ENCODE results near the gene SERF2. TPM values are rescaled to one million over a fixed set of nuclear protein-coding genes. Genes with fewer than 3 reads are reported as not detected.

The SERF2 gene
- total and polyA plus RNA-seq, 2 of the 8 experiments (the other 6 are each of a cell fraction or from before 2014, with no cell fraction given) = 655 to 999 TPM

GRCh38 chr15:43845421-43845820 lies 53.3 kb downstream of the SERF2 start:
- no peaks in the 10 kb centered on the region for H3K79me2 ChIP-seq (ENCODE audit: control insufficient read depth in 1 of 2, insufficient read depth in 2 of 2, low read length in 2 of 2)
- no peak for DNase-seq (ENCODE audit: low read depth in 1 of 2, low spot score in 2 of 2)
- H3K4ac ChIP-seq (replicated peaks; ENCODE audit: insufficient read length, low read depth, low read length) = no peak overlapping the region
- H3K4me2 ChIP-seq (ENCODE audit: insufficient read depth in 1 of 2, low read depth in 2 of 2, low read length in 2 of 2) = no peak overlapping the region
- no peak overlapping the region for H3K23ac ChIP-seq (ENCODE audit: insufficient read length)
- H2AK5ac ChIP-seq (ENCODE audit: low read depth, low read length) = no peak overlapping the region
- H3K9ac ChIP-seq (replicated peaks in 1 of 4; ENCODE audit: extremely low read depth in 1 of 4, low read depth in 3 of 4, low read length in 3 of 4) = no peak overlapping the region
- H2BK12ac ChIP-seq (ENCODE audit: low read depth, low read length) = no peak overlapping the region
- no peak overlapping the region for H4K8ac ChIP-seq (ENCODE audit: extremely low read depth, insufficient read depth, low read length)
- no peak overlapping the region for H2BK20ac ChIP-seq (ENCODE audit: low read length)
- ChIA-PET POLR2A (ENCODE audit: partially characterized antibody) (no interaction called here), CTCF (ENCODE audit: partially characterized antibody) (no interaction called here)
- H3K36me3 ChIP-seq (ENCODE audit: control insufficient read depth in 2 of 4, insufficient read depth in 4 of 4, low read length in 3 of 4) = peaks cover 0 to 26% (median 4%) of the 10 kb centered on the region in 4 experiments; a peak in 4 of 8 replicates
- H2BK5ac ChIP-seq (ENCODE audit: low read depth, low read length) = no peak overlapping the region
- no peak overlapping the region for H3K14ac ChIP-seq (ENCODE audit: insufficient read length)
- H3K56ac ChIP-seq (replicated peaks; ENCODE audit: insufficient read length, low read depth, low read length) = no peak overlapping the region
- H4K5ac ChIP-seq (ENCODE audit: insufficient read length, low read depth, low read length) = no peak overlapping the region
- no peak overlapping the region for H2BK120ac ChIP-seq (replicated peaks; ENCODE audit: low read depth, low read length)
- no peak overlapping the region for H2AFZ ChIP-seq (ENCODE audit: low read length)
- H3K18ac ChIP-seq (ENCODE audit: extremely low read depth, low read length) = no peak overlapping the region
- no peaks in the 10 kb centered on the region for H3K9me3 ChIP-seq (ENCODE audit: insufficient read depth in 2 of 2, low read depth in 1 of 2, low read length in 1 of 2)
- H3K27ac ChIP-seq (ENCODE audit: low read depth, low read length) = no peak overlapping the region
- H3K23me2 ChIP-seq (ENCODE audit: low read depth, low read length) = no peaks in the 10 kb centered on the region
- H3K79me1 ChIP-seq (ENCODE audit: low read depth, low read length) = no peaks in the 10 kb centered on the region
- H4K91ac ChIP-seq (replicated peaks; ENCODE audit: insufficient read length, low read length) = no peak overlapping the region
- peaks cover 0 to 3% of the 10 kb centered on the region in 2 experiments for H4K20me1 ChIP-seq (replicated peaks in 1 of 2; ENCODE audit: control insufficient read depth in 1 of 2, insufficient read depth in 2 of 2, low read length in 2 of 2)
- FAIRE-seq = no peak
- no peaks in the 10 kb centered on the region for H3K4me1 ChIP-seq (replicated peaks in 1 of 4; ENCODE audit: control insufficient read depth in 3 of 4, insufficient read depth in 4 of 4, low read length in 3 of 4)
- no peak overlapping the region for H3K4me3 ChIP-seq (ENCODE audit: extremely low read depth in 1 of 4, insufficient read depth in 2 of 4, low read depth in 3 of 4, low read length in 4 of 4)
- TF ChIP-seq NRF1 (IDR thresholded peaks at IDR 0.05; ENCODE audit: low read depth, low read length) = no peak
- no peak for TF ChIP-seq JUN (IDR thresholded peaks at IDR 0.05; ENCODE audit: low read depth, low read length)
- TF ChIP-seq SRF (IDR thresholded peaks at IDR 0.05; ENCODE audit: low read depth, low read length) = no peak
- no peak for TF ChIP-seq BRCA1 (IDR thresholded peaks at IDR 0.05; ENCODE audit: low read depth, low read length)
- no peak for TF ChIP-seq KDM5A (IDR thresholded peaks at IDR 0.05; ENCODE audit: low read length)
- TF ChIP-seq EP300 (IDR thresholded peaks at IDR 0.05; ENCODE audit: borderline replicate concordance in 1 of 2, low read depth in 2 of 2, low read length in 2 of 2) = no peak
- no peak for TF ChIP-seq TAF7 (optimal IDR thresholded peaks at IDR 0.05; ENCODE audit: borderline replicate concordance, low read depth, low read length)
- no peak for TF ChIP-seq POLR2A (IDR thresholded peaks at IDR 0.05; ENCODE audit: control extremely low read depth in 1 of 2, low read depth in 2 of 2, low read length in 2 of 2)
- TF ChIP-seq PHF8 (conservative IDR thresholded peaks at IDR 0.05; ENCODE audit: low read depth, low read length) = no peak
- TF ChIP-seq MAFK (IDR thresholded peaks at IDR 0.05; ENCODE audit: low read depth, low read length) = no peak
- TF ChIP-seq CHD2 (IDR thresholded peaks at IDR 0.05; ENCODE audit: low read length) = no peak
- no peak for TF ChIP-seq RAD21 (IDR thresholded peaks at IDR 0.05 in 1 of 2, conservative IDR thresholded peaks at IDR 0.05 in 1 of 2; ENCODE audit: low read depth in 2 of 2, low read length in 2 of 2)
- no peak for TF ChIP-seq TEAD4 (IDR thresholded peaks at IDR 0.05; ENCODE audit: low read depth, low read length)
- H3K27me3 ChIP-seq (replicated peaks in 1 of 4; ENCODE audit: control insufficient read depth in 3 of 4, extremely low read depth in 1 of 4, insufficient read depth in 3 of 4, low read length in 3 of 4) = no peaks in the 10 kb centered on the region
- no peak overlapping the region for H2BK15ac ChIP-seq (ENCODE audit: low read length)
